Left renal cortex interstitium (tissue), 4 donors: ENCODE data around the gene APBB3. TPM values are rescaled to one million over a fixed set of nuclear protein-coding genes. Genes with fewer than 3 reads are reported as not detected.

ENCODE experiments used
- polyA plus RNA-seq, 4 donors: library from polyadenylated mRNA; unstranded; fragments of 120-200 nt; gene quantifications; one replicate each; pipeline ENCODE4 v1.2.1, GENCODE V29; 2013; ENCODE audit not compliant: insufficient read length in 4 of 4

The APBB3 gene
- polyA plus RNA-seq, 4 donors, result 28.4 to 65.8 (median 41.3) TPM

Other genes with a start within 250 kb of the APBB3 start
- 10 to 100 TPM in 2 of 4 donors, 1 to 10 TPM in 2; 9.3 to 11.1 (median 10.2) TPM for gene HBEGF, start 218.0 kb downstream of the APBB3 start, polyA plus RNA-seq
- 10 to 100 TPM; 17.6 to 46.5 (median 26.9) TPM for gene SLC4A9, start 204.4 kb downstream of the APBB3 start, polyA plus RNA-seq
- 100 to 1,000 TPM in 3 of 4 donors, 10 to 100 TPM in 1; 88.3 to 151 (median 119) TPM for gene ANKHD1, start 162.8 kb downstream of the APBB3 start, polyA plus RNA-seq
- gene EIF4EBP3, start 16.9 kb downstream of the APBB3 start, polyA plus RNA-seq, result 10 to 100 TPM in 2 of 4 donors, 1 to 10 TPM in 2; 8.9 to 10.5 (median 10.1) TPM
- 10 to 100 TPM; 22.3 to 31.8 (median 26.9) TPM for gene SRA1, start 7.1 kb downstream of the APBB3 start, polyA plus RNA-seq
- gene SLC35A4, start 230 bp upstream of the APBB3 start, polyA plus RNA-seq, result 10 to 100 TPM; 74.5 to 85.7 (median 81.2) TPM
- 10 to 100 TPM in 2 of 4 donors, 1 to 10 TPM in 2; 6.0 to 11.7 (median 9.5) TPM for gene CD14, start 68.6 kb upstream of the APBB3 start, polyA plus RNA-seq
- gene TMCO6, start 74.9 kb upstream of the APBB3 start, polyA plus RNA-seq, result 10 to 100 TPM; 12.5 to 23.1 (median 18.2) TPM
- 100 to 1,000 TPM in 1 of 4 donors, 10 to 100 TPM in 3; 76.4 to 116 (median 84.2) TPM for gene NDUFA2, start 83.0 kb upstream of the APBB3 start, polyA plus RNA-seq
- 100 to 1,000 TPM; 149 to 185 (median 162) TPM for gene IK, start 83.2 kb upstream of the APBB3 start, polyA plus RNA-seq
- 10 to 100 TPM; 12.5 to 21.3 (median 16.9) TPM for gene WDR55, start 100.3 kb upstream of the APBB3 start, polyA plus RNA-seq
- gene DND1, start 109.0 kb upstream of the APBB3 start, polyA plus RNA-seq, result under 1 TPM in 2 of 4 donors, not detected in 2; 0.21 to 0.77 TPM
- 10 to 100 TPM; 63.2 to 86.8 (median 73.3) TPM for gene HARS1, start 126.8 kb upstream of the APBB3 start, polyA plus RNA-seq
- gene HARS2, start 126.9 kb upstream of the APBB3 start, polyA plus RNA-seq, result 10 to 100 TPM; 37.4 to 60.3 (median 49.2) TPM
- gene ZMAT2, start 135.8 kb upstream of the APBB3 start, polyA plus RNA-seq, result 100 to 1,000 TPM in 3 of 4 donors, 10 to 100 TPM in 1; 99.1 to 164 (median 111) TPM
- gene PCDHA1, start 221.5 kb upstream of the APBB3 start, polyA plus RNA-seq, result under 1 TPM in 3 of 4 donors, not detected in 1; 0.05 to 0.12 (median 0.07) TPM
- gene PCDHA2, start 230.3 kb upstream of the APBB3 start, polyA plus RNA-seq, result under 1 TPM; 0.13 to 0.46 (median 0.19) TPM
- under 1 TPM; 0.21 to 0.64 (median 0.38) TPM for gene PCDHA3, start 236.5 kb upstream of the APBB3 start, polyA plus RNA-seq
- gene PCDHA4, start 242.5 kb upstream of the APBB3 start, polyA plus RNA-seq, result 1 to 10 TPM in 2 of 4 donors, under 1 TPM in 2; 0.49 to 1.7 (median 0.91) TPM